ENCODE results near the gene HS6ST3.

HS6ST3 gene

GRCh38 chr13:96816261-96816660 lies 726.4 kb downstream of the HS6ST3 start:
- no peak for DNase-seq
- TF ChIP-seq POLR2A (IDR thresholded peaks at IDR 0.05; ENCODE audit: low read length): no peak
- TF ChIP-seq GATA1 (IDR thresholded peaks at IDR 0.05; ENCODE audit: low read depth, low read length): no peak

GRCh38 chr13:96816874-96817273 lies 727.0 kb downstream of the HS6ST3 start:
- no peak for DNase-seq
- TF ChIP-seq POLR2A (IDR thresholded peaks at IDR 0.05; ENCODE audit: low read length) (no peak), GATA1 (IDR thresholded peaks at IDR 0.05; ENCODE audit: low read depth, low read length) (no peak)

GRCh38 chr13:96817336-96817941 lies 727.5 kb downstream of the HS6ST3 start:
- peak in 1 of 2 experiments; percentile 18 for DNase-seq
- TF ChIP-seq GATA1 (IDR thresholded peaks at IDR 0.05; ENCODE audit: low read depth, low read length) (no peak), POLR2A (IDR thresholded peaks at IDR 0.05; ENCODE audit: low read length) (no peak)

- TF ChIP-seq GATA1 (IDR thresholded peaks at IDR 0.05; ENCODE audit: low read depth, low read length): no peak
- TF ChIP-seq POLR2A (IDR thresholded peaks at IDR 0.05; ENCODE audit: low read length): no peak
- DNase-seq: no peak
Measured at GRCh38 chr13:96819375-96819774, 729.5 kb downstream of the HS6ST3 start.

GRCh38 chr13:96821381-96821780 lies 731.5 kb downstream of the HS6ST3 start:
- TF ChIP-seq GATA1 (IDR thresholded peaks at IDR 0.05; ENCODE audit: low read depth, low read length): no peak
- TF ChIP-seq POLR2A (IDR thresholded peaks at IDR 0.05; ENCODE audit: low read length): no peak
- no peak for DNase-seq

GRCh38 chr13:96821971-96822370 lies 732.1 kb downstream of the HS6ST3 start:
- TF ChIP-seq POLR2A (IDR thresholded peaks at IDR 0.05; ENCODE audit: low read length) (no peak), GATA1 (IDR thresholded peaks at IDR 0.05; ENCODE audit: low read depth, low read length) (no peak)

GRCh38 chr13:96822895-96823294 lies 733.0 kb downstream of the HS6ST3 start:
- TF ChIP-seq GATA1 (IDR thresholded peaks at IDR 0.05; ENCODE audit: low read depth, low read length) (no peak), POLR2A (IDR thresholded peaks at IDR 0.05; ENCODE audit: low read length) (no peak)
- DNase-seq: peak; percentile 1 to 9

More at GRCh38 chr13:96821971-96822370, 732.1 kb downstream of the HS6ST3 start:
- no peak for DNase-seq

GRCh38 chr13:96824140-96824539 lies 734.2 kb downstream of the HS6ST3 start:
- no peak for DNase-seq
- TF ChIP-seq GATA1 (IDR thresholded peaks at IDR 0.05; ENCODE audit: low read depth, low read length) (no peak), POLR2A (IDR thresholded peaks at IDR 0.05; ENCODE audit: low read length) (no peak)

- TF ChIP-seq POLR2A (IDR thresholded peaks at IDR 0.05; ENCODE audit: low read length) (no peak), GATA1 (IDR thresholded peaks at IDR 0.05; ENCODE audit: low read depth, low read length) (no peak)
Measured at GRCh38 chr13:96825653-96826052, 735.7 kb downstream of the HS6ST3 start.

GRCh38 chr13:96834626-96835025 lies 744.7 kb downstream of the HS6ST3 start:
- DNase-seq: no peak
- no peak for TF ChIP-seq GATA1 (IDR thresholded peaks at IDR 0.05; ENCODE audit: low read depth, low read length)
- no peak for TF ChIP-seq POLR2A (IDR thresholded peaks at IDR 0.05; ENCODE audit: low read length)

More at GRCh38 chr13:96825653-96826052, 735.7 kb downstream of the HS6ST3 start:
- DNase-seq: no peak

GRCh38 chr13:96835546-96835945 lies 745.6 kb downstream of the HS6ST3 start:
- TF ChIP-seq GATA1 (IDR thresholded peaks at IDR 0.05; ENCODE audit: low read depth, low read length) (no peak), POLR2A (IDR thresholded peaks at IDR 0.05; ENCODE audit: low read length) (no peak)
- no peak for DNase-seq

GRCh38 chr13:96836733-96837132 lies 746.8 kb downstream of the HS6ST3 start:
- no peak for TF ChIP-seq GATA1 (IDR thresholded peaks at IDR 0.05; ENCODE audit: low read depth, low read length)
- no peak for TF ChIP-seq POLR2A (IDR thresholded peaks at IDR 0.05; ENCODE audit: low read length)
- DNase-seq: no peak

GRCh38 chr13:96837809-96838208 lies 747.9 kb downstream of the HS6ST3 start:
- DNase-seq: no peak

GRCh38 chr13:96844195-96844594 lies 754.3 kb downstream of the HS6ST3 start:
- TF ChIP-seq POLR2A (IDR thresholded peaks at IDR 0.05; ENCODE audit: low read length) (no peak), GATA1 (IDR thresholded peaks at IDR 0.05; ENCODE audit: low read depth, low read length) (no peak)

More at GRCh38 chr13:96837809-96838208, 747.9 kb downstream of the HS6ST3 start:
- TF ChIP-seq GATA1 (IDR thresholded peaks at IDR 0.05; ENCODE audit: low read depth, low read length) (no peak), POLR2A (IDR thresholded peaks at IDR 0.05; ENCODE audit: low read length) (no peak)

GRCh38 chr13:96844616-96845015 lies 754.7 kb downstream of the HS6ST3 start:
- no peak for DNase-seq
- TF ChIP-seq GATA1 (IDR thresholded peaks at IDR 0.05; ENCODE audit: low read depth, low read length): no peak
- no peak for TF ChIP-seq POLR2A (IDR thresholded peaks at IDR 0.05; ENCODE audit: low read length)

More at GRCh38 chr13:96844195-96844594, 754.3 kb downstream of the HS6ST3 start:
- DNase-seq: no peak
